Measurements from ENCODE around the gene OR2A12.

DNA sequence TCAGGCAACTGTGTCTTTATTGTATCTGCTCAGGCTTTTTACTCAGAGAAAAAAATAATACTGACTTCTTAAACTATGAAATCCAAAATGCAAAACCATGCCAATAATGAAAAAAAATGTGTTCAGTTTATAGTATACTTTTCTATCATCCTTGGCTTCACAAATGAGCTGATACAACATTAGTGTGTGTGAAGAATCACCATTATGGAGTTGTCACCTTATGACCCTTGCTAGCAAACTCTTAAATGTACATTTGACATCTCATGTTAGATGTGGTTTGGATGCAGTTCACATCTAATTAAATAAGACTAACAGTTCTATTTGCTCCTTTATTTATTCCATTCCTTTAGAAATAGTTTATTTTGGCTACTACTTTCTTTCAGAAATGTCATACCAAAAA is 19.1 kb downstream of the OR2A12 start:
- TF ChIP-seq CTCF (IDR thresholded peaks at IDR 0.05) (no peak), POLR2AphosphoS5 (IDR thresholded peaks at IDR 0.05; ENCODE audit: insufficient read depth in 1 of 2, low read depth in 1 of 2) (no peak), POLR2A (IDR thresholded peaks at IDR 0.05) (no peak)
